ENCODE measurements around the gene INPP5F.

DNA sequence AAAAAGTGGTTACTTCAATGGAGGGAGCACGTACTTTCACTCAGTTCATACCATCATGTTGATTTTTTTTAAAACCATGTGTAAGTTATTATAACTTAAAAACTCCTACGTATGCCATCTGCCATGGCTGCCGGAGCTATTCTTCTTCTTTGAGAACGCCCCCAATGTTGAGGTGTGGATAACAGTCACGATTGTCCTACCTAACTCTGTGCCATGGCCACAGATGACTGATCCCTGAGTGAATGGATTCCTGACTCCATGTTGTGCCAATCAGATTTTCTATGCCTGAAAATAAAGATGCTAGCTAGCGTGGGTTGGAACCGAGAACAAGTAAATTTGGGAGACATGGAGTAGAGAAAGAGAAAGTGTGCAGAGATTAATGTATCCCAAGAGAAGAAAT lies 141.5 kb downstream of the INPP5F start:
- TF ChIP-seq POLR2A (IDR thresholded peaks at IDR 0.05): no peak
- TF ChIP-seq, protein P1, sequence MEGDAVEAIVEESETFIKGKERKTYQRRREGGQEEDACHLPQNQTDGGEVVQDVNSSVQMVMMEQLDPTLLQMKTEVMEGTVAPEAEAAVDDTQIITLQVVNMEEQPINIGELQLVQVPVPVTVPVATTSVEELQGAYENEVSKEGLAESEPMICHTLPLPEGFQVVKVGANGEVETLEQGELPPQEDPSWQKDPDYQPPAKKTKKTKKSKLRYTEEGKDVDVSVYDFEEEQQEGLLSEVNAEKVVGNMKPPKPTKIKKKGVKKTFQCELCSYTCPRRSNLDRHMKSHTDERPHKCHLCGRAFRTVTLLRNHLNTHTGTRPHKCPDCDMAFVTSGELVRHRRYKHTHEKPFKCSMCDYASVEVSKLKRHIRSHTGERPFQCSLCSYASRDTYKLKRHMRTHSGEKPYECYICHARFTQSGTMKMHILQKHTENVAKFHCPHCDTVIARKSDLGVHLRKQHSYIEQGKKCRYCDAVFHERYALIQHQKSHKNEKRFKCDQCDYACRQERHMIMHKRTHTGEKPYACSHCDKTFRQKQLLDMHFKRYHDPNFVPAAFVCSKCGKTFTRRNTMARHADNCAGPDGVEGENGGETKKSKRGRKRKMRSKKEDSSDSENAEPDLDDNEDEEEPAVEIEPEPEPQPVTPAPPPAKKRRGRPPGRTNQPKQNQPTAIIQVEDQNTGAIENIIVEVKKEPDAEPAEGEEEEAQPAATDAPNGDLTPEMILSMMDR (IDR thresholded peaks at IDR 0.05): no peak

Data from adrenal gland (tissue), 5 donors.